ENCODE data around the gene SYT7.

GRCh38 chr11:61609000-61609979 is 28.4 kb upstream of the SYT7 start:
- TF ChIP-seq, protein P1, sequence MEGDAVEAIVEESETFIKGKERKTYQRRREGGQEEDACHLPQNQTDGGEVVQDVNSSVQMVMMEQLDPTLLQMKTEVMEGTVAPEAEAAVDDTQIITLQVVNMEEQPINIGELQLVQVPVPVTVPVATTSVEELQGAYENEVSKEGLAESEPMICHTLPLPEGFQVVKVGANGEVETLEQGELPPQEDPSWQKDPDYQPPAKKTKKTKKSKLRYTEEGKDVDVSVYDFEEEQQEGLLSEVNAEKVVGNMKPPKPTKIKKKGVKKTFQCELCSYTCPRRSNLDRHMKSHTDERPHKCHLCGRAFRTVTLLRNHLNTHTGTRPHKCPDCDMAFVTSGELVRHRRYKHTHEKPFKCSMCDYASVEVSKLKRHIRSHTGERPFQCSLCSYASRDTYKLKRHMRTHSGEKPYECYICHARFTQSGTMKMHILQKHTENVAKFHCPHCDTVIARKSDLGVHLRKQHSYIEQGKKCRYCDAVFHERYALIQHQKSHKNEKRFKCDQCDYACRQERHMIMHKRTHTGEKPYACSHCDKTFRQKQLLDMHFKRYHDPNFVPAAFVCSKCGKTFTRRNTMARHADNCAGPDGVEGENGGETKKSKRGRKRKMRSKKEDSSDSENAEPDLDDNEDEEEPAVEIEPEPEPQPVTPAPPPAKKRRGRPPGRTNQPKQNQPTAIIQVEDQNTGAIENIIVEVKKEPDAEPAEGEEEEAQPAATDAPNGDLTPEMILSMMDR (IDR thresholded peaks at IDR 0.05; ENCODE audit: low read depth, low read length): no peak
- TF ChIP-seq POLR2A (IDR thresholded peaks at IDR 0.05; ENCODE audit: extremely low read depth, insufficient read length) (no peak), MYC (IDR thresholded peaks at IDR 0.05; ENCODE audit: low read depth, low read length) (no peak), MAX (IDR thresholded peaks at IDR 0.05; ENCODE audit: low read depth, low read length) (no peak)

Data from NB4 (cell line).